GM23248 (cell line): ENCODE data around the gene CD3D. TPM values are rescaled to one million over a fixed set of nuclear protein-coding genes. Genes with fewer than 3 reads are reported as not detected.

ENCODE experiments used
- DNase-seq: peaks from one replicate; pipeline ENCODE4 v3.0.0-alpha.2; 2015
- H2AFZ ChIP-seq: fragments of 200-600 bp; sonication (generic); 2 replicates; pipeline ENCODE4 v1.6.1; 2016; ENCODE audit warnings: antibody characterized with exemption
- H3F3A ChIP-seq: fragments of 200-600 bp; sonication (generic); 2 replicates; pipeline ENCODE4 v1.6.1; 2016; ENCODE audit warnings: mild to moderate bottlenecking, antibody characterized with exemption, mixed run types; ENCODE audit not compliant: insufficient read depth
- H3K27ac ChIP-seq: fragments of 200-600 bp; sonication (generic); 2 replicates; pipeline ENCODE4 v1.5.1; 2016; ENCODE audit warnings: mild to moderate bottlenecking
- H3K27me3 ChIP-seq: fragments of 200-600 bp; sonication (generic); replicated peaks from 2 replicates; pipeline ENCODE4 v1.6.1; 2016; ENCODE audit warnings: mild to moderate bottlenecking; ENCODE audit not compliant: insufficient read depth
- H3K36me3 ChIP-seq: fragments of 200-600 bp; sonication (generic); 2 replicates; pipeline ENCODE4 v1.6.1; 2016; ENCODE audit warnings: low read depth, mild to moderate bottlenecking
- H3K4me1 ChIP-seq: fragments of 200-600 bp; sonication (generic); 2 replicates; pipeline ENCODE4 v1.6.1; 2016; ENCODE audit warnings: mild to moderate bottlenecking; ENCODE audit not compliant: insufficient read depth
- H3K4me2 ChIP-seq: fragments of 200-600 bp; sonication (generic); one replicate; pipeline ENCODE4 v1.6.1; 2016; ENCODE audit warnings: mild to moderate bottlenecking; ENCODE audit not compliant: unreplicated experiment
- H3K4me3 ChIP-seq: fragments of 200-600 bp; sonication (generic); 2 replicates; pipeline ENCODE4 v1.5.1; 2016; ENCODE audit warnings: mild to moderate bottlenecking
- H3K79me2 ChIP-seq: fragments of 200-600 bp; sonication (generic); 2 replicates; pipeline ENCODE4 v1.6.1; 2016; ENCODE audit warnings: mild to moderate bottlenecking; ENCODE audit not compliant: insufficient read depth
- H3K9ac ChIP-seq: fragments of 200-600 bp; sonication (generic); 2 replicates; pipeline ENCODE4 v1.6.1; 2016; ENCODE audit warnings: mild to moderate bottlenecking
- H3K9me2 ChIP-seq: fragments of 200-600 bp; sonication (generic); 2 replicates; pipeline ENCODE4 v1.6.1; 2016; ENCODE audit warnings: mixed run types, mild to moderate bottlenecking, moderate library complexity; ENCODE audit not compliant: insufficient read depth
- H3K9me3 ChIP-seq: fragments of 200-600 bp; sonication (generic); one replicate; pipeline ENCODE4 v1.6.1; 2017; ENCODE audit warnings: low read depth
- H4K20me1 ChIP-seq: fragments of 200-600 bp; sonication (generic); 2 replicates; pipeline ENCODE4 v1.6.0; 2016; ENCODE audit not compliant: insufficient read depth
- EZH2 ChIP-seq: fragments of 200-600 bp; sonication (generic); IDR thresholded peaks from 2 replicates; pipeline ENCODE4 v1.6.1; 2018; ENCODE audit warnings: antibody characterized with exemption, mild to moderate bottlenecking; ENCODE audit not compliant: insufficient read depth, poor library complexity, severe bottlenecking
- EZH2phosphoT487 ChIP-seq: fragments of 200-600 bp; sonication (generic); IDR thresholded peaks from 2 replicates; pipeline ENCODE4 v1.6.1; 2018; ENCODE audit warnings: antibody characterized with exemption, moderate library complexity, mild to moderate bottlenecking, low read depth; ENCODE audit not compliant: insufficient read depth
- WGBS, 2 experiments: methylation state at CpG; one replicate each; pipeline ENCODE4 v1.1.6; 2015 to 2017; ENCODE audit warnings: low lambda C conversion rate in 2 of 2, low coverage in 1 of 2; ENCODE audit errors: missing lambda C conversion rate in 2 of 2; 5-methylcytosine and 5-hydroxymethylcytosine counted together
- in situ Hi-C: fragments of 300-500 bp; cut with MboI; formaldehyde crosslinking; loops from 2 replicates; pipeline ENCODE4 v1.15.0; 2020
- polyA plus RNA-seq: library from polyadenylated mRNA; unstranded; fragments of >200 nt; fragmentation: Nextera tagmentation; extraction: Ambion mirVana; gene quantifications from 2 replicates; pipeline ENCODE4 v1.2.1, GENCODE V29; 2016
- total RNA-seq: library from RNA; depleted of rRNA; stranded (reverse); fragments of >200 nt; shearing (Covaris generic); gene quantifications from 2 replicates; pipeline ENCODE4 v1.2.3, GENCODE V29; 2014

The CD3D gene
- total and polyA plus RNA-seq, 2 experiments from 2014 or later, result not detected

- no peaks in the 10 kb centered on the region for H3K9me2 ChIP-seq
- no peaks in the 10 kb centered on the region for H4K20me1 ChIP-seq
- no peak overlapping the region for H3K9ac ChIP-seq
- no peaks in the 10 kb centered on the region for H3K36me3 ChIP-seq
- no peak for DNase-seq
- in situ Hi-C loops, result loop anchor here (10.0 kb wide), 1 partner anchor 148 kb away; no protein-coding TSS in a partner anchor
- TF ChIP-seq EZH2phosphoT487 (no peak), EZH2 (no peak)
- no peaks in the 10 kb centered on the region for H3K9me3 ChIP-seq
- H2AFZ ChIP-seq, result no peak overlapping the region
- H3K4me1 ChIP-seq, result no peaks in the 10 kb centered on the region
- H3K79me2 ChIP-seq, result no peaks in the 10 kb centered on the region
- H3K4me2 ChIP-seq, result no peak overlapping the region
- peaks cover 13% of the 10 kb centered on the region for H3K27me3 ChIP-seq
- H3F3A ChIP-seq, result no peaks in the 10 kb centered on the region
- no peak overlapping the region for H3K4me3 ChIP-seq
- H3K27ac ChIP-seq, result no peak overlapping the region
- 44 to 50% methylated on average over 9 of the region's 9 CpGs for WGBS, 2 experiments
Measured at GRCh38 chr11:118343248-118343647, 743 bp upstream of the CD3D start.

GRCh38 chr11:118341815-118342489, 553 bp downstream of the CD3D start:
- no peak overlapping the region for H2AFZ ChIP-seq
- no peaks in the 10 kb centered on the region for H3K4me1 ChIP-seq
- H4K20me1 ChIP-seq, result no peaks in the 10 kb centered on the region
- H3K4me3 ChIP-seq, result no peak overlapping the region
- no peak overlapping the region for H3K27ac ChIP-seq
- H3K9ac ChIP-seq, result no peak overlapping the region
- H3F3A ChIP-seq, result no peaks in the 10 kb centered on the region
- H3K36me3 ChIP-seq, result no peaks in the 10 kb centered on the region
- in situ Hi-C loops, result loop anchor here (10.0 kb wide), 1 partner anchor 147 kb away; no protein-coding TSS in a partner anchor
- H3K79me2 ChIP-seq, result no peaks in the 10 kb centered on the region
- TF ChIP-seq EZH2 (no peak), EZH2phosphoT487 (no peak)
- no peaks in the 10 kb centered on the region for H3K9me2 ChIP-seq
- no peak overlapping the region for H3K4me2 ChIP-seq
- WGBS, 2 experiments, result 40 to 54% methylated on average over 5 of the region's 5 CpGs
- no peak for DNase-seq
- H3K9me3 ChIP-seq, result no peaks in the 10 kb centered on the region
- H3K27me3 ChIP-seq, result peaks cover 1% of the 10 kb centered on the region

GRCh38 chr11:118341261-118341660, 1.2 kb downstream of the CD3D start:
- 54 to 63% methylated on average over 3 of the region's 3 CpGs for WGBS, 2 experiments
- no peaks in the 10 kb centered on the region for H3K9me2 ChIP-seq
- in situ Hi-C loops, result loop anchor here (10.0 kb wide), 1 partner anchor 146 kb away; no protein-coding TSS in a partner anchor
- H3K4me3 ChIP-seq, result no peak overlapping the region
- H4K20me1 ChIP-seq, result no peaks in the 10 kb centered on the region
- no peaks in the 10 kb centered on the region; the same call in 1 of the 2 replicates for H3K27me3 ChIP-seq
- no peaks in the 10 kb centered on the region for H3K9me3 ChIP-seq
- no peaks in the 10 kb centered on the region for H3K36me3 ChIP-seq
- no peaks in the 10 kb centered on the region for H3F3A ChIP-seq
- no peak overlapping the region for H2AFZ ChIP-seq
- no peak for TF ChIP-seq EZH2
- TF ChIP-seq EZH2phosphoT487, result no peak
- H3K9ac ChIP-seq, result no peak overlapping the region
- H3K4me2 ChIP-seq, result no peak overlapping the region
- DNase-seq, result no peak
- H3K4me1 ChIP-seq, result no peaks in the 10 kb centered on the region
- no peaks in the 10 kb centered on the region for H3K79me2 ChIP-seq
- no peak overlapping the region for H3K27ac ChIP-seq

DNA sequence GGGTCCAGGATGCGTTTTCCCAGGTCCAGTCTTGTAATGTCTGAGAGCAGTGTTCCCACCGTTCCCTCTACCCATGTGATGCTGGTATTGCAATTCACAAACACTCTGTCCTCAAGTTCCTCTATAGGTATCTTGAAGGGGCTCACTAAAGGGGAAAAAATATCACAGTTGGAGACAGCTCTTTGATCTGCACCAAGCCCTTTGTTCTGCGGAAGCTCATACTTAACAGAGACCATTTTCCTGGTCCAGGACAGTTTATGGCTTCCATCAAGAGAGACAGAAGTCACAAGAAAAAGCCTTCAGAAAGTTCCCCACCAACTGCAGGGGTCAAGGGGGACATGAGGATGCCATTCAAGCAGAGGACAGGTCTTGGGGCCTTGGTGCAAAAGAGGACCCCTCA, 2.1 kb downstream of the CD3D start:
- Histone ChIP-seq H3K9me3 (no peaks in the 10 kb centered on the region), H3K79me2 (no peaks in the 10 kb centered on the region), H3K4me1 (no peaks in the 10 kb centered on the region), H4K20me1 (no peaks in the 10 kb centered on the region), H3K36me3 (no peaks in the 10 kb centered on the region), H3K9ac (no peak overlapping the region), H2AFZ (no peak overlapping the region), H3K27ac (no peak overlapping the region), H3K9me2 (no peaks in the 10 kb centered on the region), H3K4me2 (no peak overlapping the region), H3F3A (no peaks in the 10 kb centered on the region), H3K27me3 (no peaks in the 10 kb centered on the region; the same call in 1 of the 2 replicates), H3K4me3 (no peak overlapping the region)
- DNase-seq, result no peak
- in situ Hi-C loops, result loop anchor here (10.0 kb wide), 1 partner anchor 146 kb away; no protein-coding TSS in a partner anchor
- 40 to 53% methylated on average over 3 of the region's 3 CpGs for WGBS, 2 experiments
- TF ChIP-seq EZH2 (no peak), EZH2phosphoT487 (no peak)
